ENCODE measurements around the gene ZNF518B.

Gene ZNF518B

DNA sequence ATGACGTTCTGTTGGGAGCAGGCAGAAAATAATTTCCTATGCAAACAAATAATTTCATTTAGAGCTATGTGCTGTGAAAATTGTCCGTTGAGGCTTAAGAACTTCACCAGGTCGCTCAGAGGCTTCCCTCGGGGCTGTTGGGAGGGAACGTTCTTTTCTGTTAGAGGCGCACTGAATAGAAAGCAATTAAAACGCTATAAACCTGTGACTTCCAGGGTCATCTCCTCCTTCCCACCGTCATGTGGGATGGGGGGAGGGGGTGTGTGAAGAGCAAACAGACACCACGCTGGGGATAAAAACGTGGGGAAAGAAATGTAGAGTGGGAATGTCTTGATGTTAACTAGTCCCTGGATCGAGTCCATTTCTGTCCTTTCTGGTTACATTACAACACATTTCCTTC lies 35.2 kb upstream of the ZNF518B start:
- no peak overlapping the region for H4K8ac ChIP-seq (ENCODE audit: low read length)
- no peak overlapping the region for H3K14ac ChIP-seq (ENCODE audit: low read length in 2 of 2)
- no peaks in the 10 kb centered on the region for H3K36me3 ChIP-seq (ENCODE audit: control insufficient read depth in 1 of 2, insufficient read depth in 2 of 2, low read depth in 1 of 2, low read length in 2 of 2)
- no peak overlapping the region for H3K4me2 ChIP-seq (ENCODE audit: low read length, poor library complexity, severe bottlenecking)
- H2BK120ac ChIP-seq (ENCODE audit: low read depth, low read length), result no peak overlapping the region
- H3K4me1 ChIP-seq (ENCODE audit: control insufficient read depth, insufficient read depth, low read depth, low read length), result no peaks in the 10 kb centered on the region
- no peak overlapping the region for H2BK12ac ChIP-seq (ENCODE audit: low read length in 2 of 2)
- no peak overlapping the region for H2AFZ ChIP-seq (ENCODE audit: low read depth, low read length)
- no peak overlapping the region for H3K27ac ChIP-seq (ENCODE audit: low read length, poor library complexity, severe bottlenecking)
- no peak overlapping the region for H3K23ac ChIP-seq (ENCODE audit: low read length in 2 of 2)
- no peaks in the 10 kb centered on the region for H3K79me1 ChIP-seq (replicated peaks; ENCODE audit: low read length, poor library complexity, severe bottlenecking)
- no peak overlapping the region for H2BK5ac ChIP-seq (ENCODE audit: low read depth, low read length, poor library complexity, severe bottlenecking)
- H2AK5ac ChIP-seq (ENCODE audit: low read length, severe bottlenecking), result no peak overlapping the region
- H3K9me3 ChIP-seq (ENCODE audit: control insufficient read depth, low read length), result no peaks in the 10 kb centered on the region
- WGBS, result 64% methylated on average over 6 of the region's 11 CpGs
- no peak overlapping the region for H3K18ac ChIP-seq (ENCODE audit: low read depth in 1 of 2, low read length in 2 of 2)
- no peak overlapping the region for H4K91ac ChIP-seq (ENCODE audit: low read length)
- no peak for DNase-seq
- no peak overlapping the region for H3K4ac ChIP-seq (ENCODE audit: low read depth in 1 of 2, low read length in 2 of 2)
- H3K4me3 ChIP-seq (ENCODE audit: insufficient read depth in 1 of 2, low read depth in 1 of 2, low read length in 2 of 2), result no peak overlapping the region
- no peak overlapping the region for H2BK15ac ChIP-seq (ENCODE audit: low read depth, poor library complexity, severe bottlenecking)
- H3K9ac ChIP-seq (ENCODE audit: low read length), result no peak overlapping the region
- peaks cover 0 to 3% of the 10 kb centered on the region in 2 experiments for H3K27me3 ChIP-seq (ENCODE audit: control insufficient read depth in 1 of 2, insufficient read depth in 1 of 2, low read length in 2 of 2)

DNA sequence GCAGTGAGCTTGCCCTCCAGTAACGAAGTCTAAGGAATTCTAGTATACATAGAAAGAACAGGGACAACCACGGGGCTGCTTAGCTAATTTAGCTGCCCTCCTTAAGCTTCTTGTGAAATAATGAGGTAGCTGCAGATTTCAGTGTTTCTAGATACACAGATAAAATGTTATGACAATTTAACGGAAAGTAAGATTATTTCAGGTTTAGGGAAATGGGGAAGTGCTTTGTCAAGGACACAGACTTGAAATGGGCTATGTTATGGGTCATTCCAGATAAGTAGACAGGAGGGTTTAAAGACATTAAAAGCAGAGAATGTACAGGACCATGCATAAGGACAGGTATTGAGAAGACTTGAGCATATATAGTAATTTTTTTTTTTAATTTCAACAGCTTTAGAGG lies 34.2 kb upstream of the ZNF518B start:
- no peaks in the 10 kb centered on the region for H3K36me3 ChIP-seq (ENCODE audit: control insufficient read depth in 1 of 2, insufficient read depth in 2 of 2, low read depth in 1 of 2, low read length in 2 of 2)
- no peaks in the 10 kb centered on the region for H3K79me1 ChIP-seq (replicated peaks; ENCODE audit: low read length, poor library complexity, severe bottlenecking)
- H2AK5ac ChIP-seq (ENCODE audit: low read length, severe bottlenecking), result no peak overlapping the region
- peaks cover 0 to 3% of the 10 kb centered on the region in 2 experiments for H3K27me3 ChIP-seq (ENCODE audit: control insufficient read depth in 1 of 2, insufficient read depth in 1 of 2, low read length in 2 of 2)
- no peak overlapping the region for H4K8ac ChIP-seq (ENCODE audit: low read length)
- H2BK120ac ChIP-seq (ENCODE audit: low read depth, low read length), result no peak overlapping the region
- H3K14ac ChIP-seq (ENCODE audit: low read length in 2 of 2), result no peak overlapping the region
- H2BK5ac ChIP-seq (ENCODE audit: low read depth, low read length, poor library complexity, severe bottlenecking), result no peak overlapping the region
- no peak overlapping the region for H2BK15ac ChIP-seq (ENCODE audit: low read depth, poor library complexity, severe bottlenecking)
- H3K18ac ChIP-seq (ENCODE audit: low read depth in 1 of 2, low read length in 2 of 2), result no peak overlapping the region
- no peak overlapping the region for H3K4me2 ChIP-seq (ENCODE audit: low read length, poor library complexity, severe bottlenecking)
- no peak overlapping the region for H4K91ac ChIP-seq (ENCODE audit: low read length)
- H3K4me3 ChIP-seq (ENCODE audit: insufficient read depth in 1 of 2, low read depth in 1 of 2, low read length in 2 of 2), result no peak overlapping the region
- DNase-seq, result no peak
- H3K27ac ChIP-seq (ENCODE audit: low read length, poor library complexity, severe bottlenecking), result no peak overlapping the region
- no peak overlapping the region for H2AFZ ChIP-seq (ENCODE audit: low read depth, low read length)
- 80% methylated on average over 3 of the region's 3 CpGs for WGBS
- H3K9ac ChIP-seq (ENCODE audit: low read length), result no peak overlapping the region
- no peaks in the 10 kb centered on the region for H3K9me3 ChIP-seq (ENCODE audit: control insufficient read depth, low read length)
- no peak overlapping the region for H3K23ac ChIP-seq (ENCODE audit: low read length in 2 of 2)
- H3K4me1 ChIP-seq (ENCODE audit: control insufficient read depth, insufficient read depth, low read depth, low read length), result no peaks in the 10 kb centered on the region
- no peak overlapping the region for H2BK12ac ChIP-seq (ENCODE audit: low read length in 2 of 2)
- H3K4ac ChIP-seq (ENCODE audit: low read depth in 1 of 2, low read length in 2 of 2), result no peak overlapping the region

- H3K4me2 ChIP-seq (ENCODE audit: low read length, poor library complexity, severe bottlenecking), result no peak overlapping the region
- no peak overlapping the region for H3K23ac ChIP-seq (ENCODE audit: low read length in 2 of 2)
- no peak overlapping the region for H2BK15ac ChIP-seq (ENCODE audit: low read depth, poor library complexity, severe bottlenecking)
- H2BK120ac ChIP-seq (ENCODE audit: low read depth, low read length), result no peak overlapping the region
- H3K9me3 ChIP-seq (ENCODE audit: control insufficient read depth, low read length), result no peaks in the 10 kb centered on the region
- H3K4me1 ChIP-seq (ENCODE audit: control insufficient read depth, insufficient read depth, low read depth, low read length), result no peaks in the 10 kb centered on the region
- no peak overlapping the region for H2BK5ac ChIP-seq (ENCODE audit: low read depth, low read length, poor library complexity, severe bottlenecking)
- H3K4me3 ChIP-seq (ENCODE audit: insufficient read depth in 1 of 2, low read depth in 1 of 2, low read length in 2 of 2), result no peak overlapping the region
- no peak overlapping the region for H2AFZ ChIP-seq (ENCODE audit: low read depth, low read length)
- no peak for DNase-seq
- no peak overlapping the region for H3K27ac ChIP-seq (ENCODE audit: low read length, poor library complexity, severe bottlenecking)
- no peaks in the 10 kb centered on the region for H3K79me1 ChIP-seq (replicated peaks; ENCODE audit: low read length, poor library complexity, severe bottlenecking)
- H3K4ac ChIP-seq (ENCODE audit: low read depth in 1 of 2, low read length in 2 of 2), result no peak overlapping the region
- H2BK12ac ChIP-seq (ENCODE audit: low read length in 2 of 2), result no peak overlapping the region
- no peak overlapping the region for H3K9ac ChIP-seq (ENCODE audit: low read length)
- H3K27me3 ChIP-seq (ENCODE audit: control insufficient read depth in 1 of 2, insufficient read depth in 1 of 2, low read length in 2 of 2), result peaks cover 0 to 3% of the 10 kb centered on the region in 2 experiments
- H3K36me3 ChIP-seq (ENCODE audit: control insufficient read depth in 1 of 2, insufficient read depth in 2 of 2, low read depth in 1 of 2, low read length in 2 of 2), result no peaks in the 10 kb centered on the region
- H4K91ac ChIP-seq (ENCODE audit: low read length), result no peak overlapping the region
- H4K8ac ChIP-seq (ENCODE audit: low read length), result no peak overlapping the region
- no peak overlapping the region for H2AK5ac ChIP-seq (ENCODE audit: low read length, severe bottlenecking)
- H3K14ac ChIP-seq (ENCODE audit: low read length in 2 of 2), result no peak overlapping the region
- 73% methylated on average over 3 of the region's 5 CpGs for WGBS
- H3K18ac ChIP-seq (ENCODE audit: low read depth in 1 of 2, low read length in 2 of 2), result no peak overlapping the region
Observed at GRCh38 chr4:10490996-10491395, 33.8 kb upstream of the ZNF518B start.

DNA sequence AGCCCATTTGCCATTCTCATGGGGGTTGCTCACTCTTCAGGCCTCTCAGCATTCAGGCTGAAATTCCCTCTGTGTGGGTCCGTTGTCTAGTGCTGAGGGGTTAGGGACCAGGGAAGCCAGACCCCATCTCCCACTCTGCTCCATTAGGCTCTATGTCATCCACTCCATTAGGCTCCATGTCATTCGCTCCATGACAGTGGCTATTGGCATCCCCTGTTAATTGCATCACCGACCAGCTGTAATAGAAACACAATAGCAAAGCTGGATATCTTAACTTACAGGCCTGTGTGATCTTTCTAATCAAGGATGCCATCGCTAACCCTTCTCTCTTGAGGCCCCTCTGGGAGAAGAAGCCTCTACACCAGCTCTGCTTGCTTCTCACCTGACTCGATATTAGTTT lies 25.7 kb upstream of the ZNF518B start:
- no peaks in the 10 kb centered on the region for H3K9me3 ChIP-seq (ENCODE audit: control insufficient read depth, low read length)
- no peak overlapping the region for H3K4ac ChIP-seq (ENCODE audit: low read depth in 1 of 2, low read length in 2 of 2)
- no peak overlapping the region for H3K23ac ChIP-seq (ENCODE audit: low read length in 2 of 2)
- H4K8ac ChIP-seq (ENCODE audit: low read length), result no peak overlapping the region
- no peak overlapping the region for H3K14ac ChIP-seq (ENCODE audit: low read length in 2 of 2)
- H2BK12ac ChIP-seq (ENCODE audit: low read length in 2 of 2), result no peak overlapping the region
- H3K4me1 ChIP-seq (ENCODE audit: control insufficient read depth, insufficient read depth, low read depth, low read length), result no peaks in the 10 kb centered on the region
- H4K91ac ChIP-seq (ENCODE audit: low read length), result no peak overlapping the region
- no peaks in the 10 kb centered on the region for H3K79me1 ChIP-seq (replicated peaks; ENCODE audit: low read length, poor library complexity, severe bottlenecking)
- no peak overlapping the region for H3K18ac ChIP-seq (ENCODE audit: low read depth in 1 of 2, low read length in 2 of 2)
- H2AFZ ChIP-seq (ENCODE audit: low read depth, low read length), result no peak overlapping the region
- H3K4me3 ChIP-seq (ENCODE audit: insufficient read depth in 1 of 2, low read depth in 1 of 2, low read length in 2 of 2), result no peak overlapping the region
- H3K27ac ChIP-seq (ENCODE audit: low read length, poor library complexity, severe bottlenecking), result no peak overlapping the region
- no peak overlapping the region for H3K9ac ChIP-seq (ENCODE audit: low read length)
- H2BK5ac ChIP-seq (ENCODE audit: low read depth, low read length, poor library complexity, severe bottlenecking), result no peak overlapping the region
- no peak overlapping the region for H2BK15ac ChIP-seq (ENCODE audit: low read depth, poor library complexity, severe bottlenecking)
- no peak overlapping the region for H2AK5ac ChIP-seq (ENCODE audit: low read length, severe bottlenecking)
- 63% methylated on average over 4 of the region's 5 CpGs for WGBS
- H2BK120ac ChIP-seq (ENCODE audit: low read depth, low read length), result no peak overlapping the region
- DNase-seq, result no peak
- H3K27me3 ChIP-seq (ENCODE audit: control insufficient read depth in 1 of 2, insufficient read depth in 1 of 2, low read length in 2 of 2), result no peaks in the 10 kb centered on the region
- no peak overlapping the region for H3K4me2 ChIP-seq (ENCODE audit: low read length, poor library complexity, severe bottlenecking)
- H3K36me3 ChIP-seq (ENCODE audit: control insufficient read depth in 1 of 2, insufficient read depth in 2 of 2, low read depth in 1 of 2, low read length in 2 of 2), result no peaks in the 10 kb centered on the region

Measured in mesenchymal stem cell (in vitro differentiated cells and primary cell).